A549 treated with RU486 at 1 μM for 4 hours (cell line): ENCODE results near the gene SLC22A12. TPM values are rescaled to one million over a fixed set of nuclear protein-coding genes. Genes with fewer than 3 reads are reported as not detected.

Source experiments
- total RNA-seq: library from RNA; stranded (reverse); fragments of 200-300 nt; extraction: Qiagen RNA extraction; gene quantifications from 5 replicates; pipeline ENCODE4 v1.2.3, GENCODE V29; 2022; ENCODE audit warnings: low read depth

SLC22A12 gene
- total RNA-seq = not detected in 5 replicates

DNA sequence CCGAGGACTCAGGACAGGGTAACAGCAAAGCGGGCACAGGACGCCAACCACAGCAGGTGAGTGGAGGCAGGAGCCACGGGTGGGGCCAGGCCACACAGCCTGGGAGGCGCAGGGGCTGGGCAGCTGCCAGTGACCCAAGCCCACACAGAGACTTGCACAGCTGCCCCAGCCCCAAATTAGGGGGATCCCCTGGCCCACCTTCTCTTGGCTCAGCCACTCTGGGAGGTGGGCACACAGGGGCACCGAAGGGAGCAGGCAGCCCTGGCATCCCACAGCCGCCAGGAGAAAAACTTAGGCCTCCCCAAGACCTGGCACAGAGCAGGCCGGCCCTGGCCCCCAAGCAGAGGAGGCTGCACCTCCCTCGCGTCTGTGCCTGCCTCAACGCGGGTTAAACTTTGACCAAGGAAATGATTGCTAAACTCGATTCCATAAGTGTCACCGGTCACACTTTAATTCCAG, at the start of gene SLC22A12:
TSS of gene SLC22A12 (plus strand) at position 458 of the 459 bp plus-strand sequence. CDS start 337 bp downstream, outside the sequence.

Other genes with a start within 250 kb of the SLC22A12 start
- 53.6 to 72.2 TPM (median 60.9 TPM) in 5 replicates for gene RPS6KA4, start 232.1 kb upstream of the SLC22A12 start, total RNA-seq
- gene SLC22A11, start 35.3 kb upstream of the SLC22A12 start, total RNA-seq = 0.05 to 0.32 TPM (median 0.13 TPM) in 3 of 5 replicates, not detected in the others
- 0.08 to 0.34 TPM (median 0.30 TPM) in 4 of 5 replicates, not detected in the other for gene NRXN2, start 132.0 kb downstream of the SLC22A12 start, total RNA-seq
- gene RASGRP2, start 152.9 kb downstream of the SLC22A12 start, total RNA-seq = 0.41 to 1.5 TPM (median 1.2 TPM) in 5 replicates
- gene PYGM, start 168.8 kb downstream of the SLC22A12 start, total RNA-seq = 0.21 to 0.43 TPM (median 0.30 TPM) in 5 replicates
- gene SF1, start 187.3 kb downstream of the SLC22A12 start, total RNA-seq = 171 to 227 TPM (median 177 TPM) in 5 replicates
- gene MAP4K2, start 212.0 kb downstream of the SLC22A12 start, total RNA-seq = 5.7 to 11.1 TPM (median 9.0 TPM) in 5 replicates
- 25.5 to 41.2 TPM (median 37.0 TPM) in 5 replicates for gene MEN1, start 219.3 kb downstream of the SLC22A12 start, total RNA-seq